Measurements from ENCODE around the gene GPR137.

GPR137 gene

GRCh38 chr11:64292460-64293254, 7.0 kb downstream of the GPR137 start:
- TF ChIP-seq CTCF (IDR thresholded peaks at IDR 0.05; ENCODE audit: extremely low read depth, insufficient read depth, missing control alignments) = no peak
- in situ Hi-C loops (cut with MboI; ENCODE audit: low pct_unique_long_range_greater_than_20kb, low sequenced_read_pairs, unreplicated experiment) = no loop called here
- no peak for DNase-seq (ENCODE audit: low spot score)

- no peak for DNase-seq (ENCODE audit: low spot score)
- in situ Hi-C loops (cut with MboI; ENCODE audit: low pct_unique_long_range_greater_than_20kb, low sequenced_read_pairs, unreplicated experiment) = no loop called here
- TF ChIP-seq CTCF (IDR thresholded peaks at IDR 0.05; ENCODE audit: extremely low read depth, insufficient read depth, missing control alignments) = no peak
Observed at GRCh38 chr11:64294774-64295173, 9.1 kb downstream of the GPR137 start.

- TF ChIP-seq CTCF (IDR thresholded peaks at IDR 0.05; ENCODE audit: extremely low read depth, insufficient read depth, missing control alignments) = no peak
- no peak for DNase-seq (ENCODE audit: low spot score)
- in situ Hi-C loops (cut with MboI; ENCODE audit: low pct_unique_long_range_greater_than_20kb, low sequenced_read_pairs, unreplicated experiment) = no loop called here
Observed at GRCh38 chr11:64295760-64296159, 10.1 kb downstream of the GPR137 start.

GRCh38 chr11:64296236-64296635, 10.6 kb downstream of the GPR137 start:
- DNase-seq (ENCODE audit: low spot score) = no peak
- in situ Hi-C loops (cut with MboI; ENCODE audit: low pct_unique_long_range_greater_than_20kb, low sequenced_read_pairs, unreplicated experiment) = no loop called here
- TF ChIP-seq CTCF (IDR thresholded peaks at IDR 0.05; ENCODE audit: extremely low read depth, insufficient read depth, missing control alignments) = no peak

GRCh38 chr11:64296830-64297698, 11.4 kb downstream of the GPR137 start:
- no peak for TF ChIP-seq CTCF (IDR thresholded peaks at IDR 0.05; ENCODE audit: extremely low read depth, insufficient read depth, missing control alignments)
- no peak for DNase-seq (ENCODE audit: low spot score)
- in situ Hi-C loops (cut with MboI; ENCODE audit: low pct_unique_long_range_greater_than_20kb, low sequenced_read_pairs, unreplicated experiment) = no loop called here

- in situ Hi-C loops (cut with MboI; ENCODE audit: low pct_unique_long_range_greater_than_20kb, low sequenced_read_pairs, unreplicated experiment) = no loop called here
- DNase-seq (ENCODE audit: low spot score) = no peak
- TF ChIP-seq CTCF (IDR thresholded peaks at IDR 0.05; ENCODE audit: extremely low read depth, insufficient read depth, missing control alignments) = no peak
Observed at GRCh38 chr11:64297699-64298358, 12.2 kb downstream of the GPR137 start.
